GM12875 (cell line): ENCODE results near the gene PNLDC1.
"Not testable (repeated sequence)": the region's sequence is repeated elsewhere in the genome, so short reads cannot be mapped to it uniquely, and the experiment has no call there.

ENCODE experiments used
- H3K4me3 ChIP-seq: one replicate; pipeline ENCODE4 v1.5.1; 2011; ENCODE audit warnings: low read depth, low read length, control low read depth
- TF ChIP-seq, protein P1 (sequence below): IDR thresholded peaks from 2 replicates; pipeline ENCODE4 v1.5.1; 2011; ENCODE audit warnings: low read depth, mild to moderate bottlenecking, control low read depth, inconsistent platforms, low read length, moderate library complexity, borderline replicate concordance; ENCODE audit not compliant: insufficient read depth

The PNLDC1 gene

DNA sequence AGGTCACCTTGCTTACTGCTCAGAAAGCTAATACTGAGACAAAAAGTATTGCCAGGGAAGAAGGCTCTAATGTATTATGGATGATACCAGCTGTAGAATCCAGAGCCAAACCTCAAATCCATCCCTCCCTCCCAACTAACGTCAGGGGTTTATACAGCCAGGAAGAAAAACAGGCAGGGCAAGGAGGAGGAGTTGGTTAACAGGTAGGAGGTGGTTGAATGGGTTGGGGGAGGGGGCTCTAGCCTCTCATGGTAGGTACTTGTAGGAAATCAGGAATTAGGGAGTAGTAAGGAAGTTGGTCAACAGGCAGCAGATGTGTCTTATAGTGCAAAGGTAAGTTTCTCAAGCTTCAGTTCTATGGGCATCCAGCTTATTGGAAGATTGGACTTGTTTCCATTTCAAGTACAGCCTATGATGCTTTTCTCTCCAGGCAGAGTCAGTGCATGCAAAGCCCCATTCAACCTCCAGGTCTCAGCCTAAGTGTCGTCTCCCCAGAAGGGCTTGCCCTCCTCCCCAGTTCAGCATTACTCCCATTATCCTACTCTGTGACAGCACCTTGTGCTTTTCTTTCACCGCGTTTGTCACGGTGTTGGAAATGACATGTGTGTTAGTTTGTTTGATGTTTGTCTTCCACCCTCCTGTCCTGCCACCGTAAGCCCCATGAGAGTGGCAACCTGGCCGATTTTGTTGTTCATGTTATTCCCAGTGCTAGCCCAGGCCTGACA lies 38.1 kb downstream of the PNLDC1 start:
- TF ChIP-seq, protein P1, sequence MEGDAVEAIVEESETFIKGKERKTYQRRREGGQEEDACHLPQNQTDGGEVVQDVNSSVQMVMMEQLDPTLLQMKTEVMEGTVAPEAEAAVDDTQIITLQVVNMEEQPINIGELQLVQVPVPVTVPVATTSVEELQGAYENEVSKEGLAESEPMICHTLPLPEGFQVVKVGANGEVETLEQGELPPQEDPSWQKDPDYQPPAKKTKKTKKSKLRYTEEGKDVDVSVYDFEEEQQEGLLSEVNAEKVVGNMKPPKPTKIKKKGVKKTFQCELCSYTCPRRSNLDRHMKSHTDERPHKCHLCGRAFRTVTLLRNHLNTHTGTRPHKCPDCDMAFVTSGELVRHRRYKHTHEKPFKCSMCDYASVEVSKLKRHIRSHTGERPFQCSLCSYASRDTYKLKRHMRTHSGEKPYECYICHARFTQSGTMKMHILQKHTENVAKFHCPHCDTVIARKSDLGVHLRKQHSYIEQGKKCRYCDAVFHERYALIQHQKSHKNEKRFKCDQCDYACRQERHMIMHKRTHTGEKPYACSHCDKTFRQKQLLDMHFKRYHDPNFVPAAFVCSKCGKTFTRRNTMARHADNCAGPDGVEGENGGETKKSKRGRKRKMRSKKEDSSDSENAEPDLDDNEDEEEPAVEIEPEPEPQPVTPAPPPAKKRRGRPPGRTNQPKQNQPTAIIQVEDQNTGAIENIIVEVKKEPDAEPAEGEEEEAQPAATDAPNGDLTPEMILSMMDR, result no peak

DNA sequence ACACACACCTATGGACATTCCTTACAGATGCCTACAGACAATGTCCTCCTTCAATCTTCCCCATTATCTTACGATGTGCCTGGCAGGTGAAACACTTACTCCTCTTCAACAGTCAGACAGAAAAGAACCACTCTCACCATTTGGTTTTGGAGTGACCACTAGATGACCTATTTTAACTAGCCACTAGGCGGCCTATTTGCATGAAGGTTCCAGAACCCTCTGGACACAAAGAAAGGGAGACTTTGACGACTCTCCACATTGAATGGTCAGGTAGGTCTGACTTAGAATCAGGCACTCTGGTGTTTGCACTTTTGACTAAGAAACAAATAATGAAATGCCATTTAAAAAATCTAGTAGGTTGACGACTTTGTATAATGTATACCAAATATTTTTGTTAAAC lies 42.0 kb downstream of the PNLDC1 start:
- TF ChIP-seq, protein P1, result no peak
- H3K4me3 ChIP-seq, result no peak overlapping the region

More for the DNA sequence above, 38.1 kb downstream of the PNLDC1 start:
- H3K4me3 ChIP-seq, result no peak overlapping the region

DNA sequence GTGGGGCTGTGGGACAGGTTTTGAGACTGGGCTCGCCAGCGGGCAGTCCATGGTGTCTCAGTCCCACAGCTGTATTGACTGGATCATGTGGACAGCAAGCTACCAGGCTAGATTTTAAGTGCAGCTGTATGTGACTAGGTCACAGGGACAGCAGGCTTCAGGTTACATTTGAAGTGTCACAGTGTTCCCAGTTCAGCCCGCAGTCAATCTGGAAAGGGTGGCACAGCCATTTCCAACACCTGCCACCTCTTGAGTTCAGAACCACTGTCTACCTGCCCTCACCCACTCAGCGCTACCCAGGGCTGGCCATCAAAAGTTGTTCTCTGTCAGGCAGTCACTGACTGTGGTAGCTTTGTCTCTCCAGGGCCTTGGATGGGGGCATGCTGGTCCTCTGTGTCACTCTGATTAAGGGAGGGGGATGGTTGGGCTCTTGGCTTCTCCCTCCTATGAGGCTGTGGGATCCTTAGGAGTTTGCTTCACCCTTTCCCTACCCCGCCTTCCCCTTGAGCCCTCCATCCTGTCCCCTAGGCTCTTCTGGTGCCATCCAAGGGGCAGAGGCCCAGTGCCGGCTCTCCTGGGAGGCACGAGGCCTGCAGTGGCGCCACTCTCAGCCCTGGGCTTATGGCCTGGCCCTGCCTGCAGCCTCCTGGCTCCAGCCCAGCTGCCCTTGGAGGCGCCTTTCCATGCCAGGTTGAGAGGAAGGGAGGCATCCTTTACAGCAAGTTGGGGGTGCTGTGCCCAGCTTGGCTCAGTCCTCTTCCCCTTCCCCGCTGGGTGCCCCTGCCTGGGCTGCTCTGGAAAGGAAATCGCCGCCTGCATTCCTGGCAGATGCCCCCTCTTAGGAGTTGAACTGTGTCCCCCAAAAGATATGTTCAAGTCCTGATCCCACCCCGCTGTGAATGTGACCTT lies 44.9 kb downstream of the PNLDC1 start:
- TF ChIP-seq, protein P1, result no peak
- no peak overlapping the region for H3K4me3 ChIP-seq

DNA sequence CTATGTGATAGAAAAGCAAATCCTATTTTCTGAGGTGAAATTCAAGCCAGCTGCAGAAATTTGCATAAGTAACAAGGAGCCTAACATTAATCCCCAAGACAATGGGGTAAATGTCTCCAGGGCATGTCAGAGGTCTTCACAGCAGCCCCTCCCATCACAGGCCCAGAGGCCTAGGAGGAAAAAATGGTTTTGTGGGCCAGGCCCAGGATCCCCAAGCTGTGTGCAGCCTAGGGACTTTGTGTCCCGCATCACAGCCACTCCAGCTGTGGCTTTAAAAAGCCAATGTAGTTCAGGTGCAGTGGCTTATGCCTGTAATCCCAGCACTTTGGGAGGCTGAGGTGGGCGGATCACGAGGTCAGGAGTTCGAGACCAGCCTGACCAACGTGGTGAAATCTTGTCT lies 48.5 kb downstream of the PNLDC1 start:
- not testable (repeated sequence) for H3K4me3 ChIP-seq

DNA sequence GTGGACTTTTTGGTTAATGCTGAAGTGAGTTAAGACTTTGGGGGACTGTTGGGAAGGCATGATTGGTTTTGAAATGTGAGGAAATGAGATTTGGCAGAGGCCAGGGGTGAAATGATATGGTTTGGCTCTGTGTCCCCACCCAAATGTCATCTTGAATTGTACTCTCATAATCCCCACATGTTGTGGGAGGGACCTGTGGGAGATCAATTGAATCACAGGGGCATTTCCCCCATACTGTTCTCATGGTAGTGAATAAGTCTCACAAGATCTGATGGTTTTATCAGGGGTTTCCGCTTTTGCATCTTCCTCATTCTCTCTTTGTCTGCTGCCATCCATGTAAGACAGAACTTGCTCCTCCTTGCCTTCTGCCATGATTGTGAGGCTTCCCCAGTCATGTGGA lies 49.8 kb downstream of the PNLDC1 start:
- not testable (repeated sequence) for H3K4me3 ChIP-seq

DNA sequence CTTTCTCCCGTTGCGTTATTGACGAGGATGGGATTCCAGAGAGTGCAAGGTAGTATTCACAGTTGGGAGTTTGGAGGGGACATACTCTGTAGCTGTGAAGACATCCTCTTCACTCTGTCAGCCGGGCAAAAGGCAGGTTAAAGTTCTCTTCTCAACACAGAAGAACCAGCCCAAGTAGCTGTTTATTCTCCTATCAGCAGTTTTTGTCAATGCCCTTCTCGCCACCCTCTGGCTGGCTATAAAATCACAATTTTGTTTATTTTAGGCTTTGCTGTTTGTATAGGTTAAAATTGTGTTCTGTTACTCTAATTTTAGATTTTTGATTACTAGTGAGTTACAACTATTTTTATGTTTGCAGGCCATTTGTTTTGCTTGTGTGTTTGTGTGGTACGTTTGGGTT lies 52.8 kb downstream of the PNLDC1 start:
- TF ChIP-seq, protein P1, result no peak
- H3K4me3 ChIP-seq, result no peak overlapping the region

DNA sequence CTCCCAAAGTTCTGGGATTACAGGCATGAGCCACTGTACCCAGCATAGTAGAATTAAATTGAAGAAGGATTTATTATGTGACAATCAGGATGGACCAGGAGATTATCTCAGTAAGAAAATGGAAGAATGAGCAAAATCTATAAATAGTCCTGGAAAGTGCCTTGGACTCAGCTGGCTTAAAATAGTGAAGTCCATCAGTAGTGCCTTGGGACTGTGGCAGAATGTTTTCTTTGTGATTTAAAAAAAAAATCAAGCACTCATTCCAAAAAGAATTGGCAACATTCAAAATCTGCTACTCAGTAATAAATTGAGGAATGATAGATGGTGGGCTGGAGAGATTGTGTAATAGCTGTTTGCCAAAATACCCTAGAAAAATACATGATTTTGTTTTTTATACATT lies 53.7 kb downstream of the PNLDC1 start:
- no peak overlapping the region for H3K4me3 ChIP-seq
- TF ChIP-seq, protein P1, result no peak

DNA sequence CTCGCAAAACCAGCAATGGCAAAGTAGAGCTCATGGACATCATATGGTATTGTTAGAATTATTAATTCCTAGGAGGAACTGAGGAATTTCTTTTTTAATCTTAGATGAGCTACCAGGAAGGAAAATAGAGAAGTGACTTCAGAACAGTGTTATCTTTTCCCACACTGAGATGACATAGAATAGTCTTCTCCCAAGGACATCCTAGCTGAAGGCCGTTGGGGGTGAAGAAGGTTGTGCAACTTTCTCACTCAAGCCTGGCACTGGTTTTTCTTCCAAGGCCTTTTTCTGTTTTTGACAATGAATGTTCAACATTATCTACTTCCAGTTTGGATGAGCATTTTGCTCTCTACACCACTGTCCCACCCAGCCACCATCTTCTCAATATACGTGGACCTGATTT lies 54.9 kb downstream of the PNLDC1 start:
- H3K4me3 ChIP-seq, result no peak overlapping the region
- TF ChIP-seq, protein P1, result no peak
